ENCODE measurements around the gene RTKN.

The RTKN gene

DNA sequence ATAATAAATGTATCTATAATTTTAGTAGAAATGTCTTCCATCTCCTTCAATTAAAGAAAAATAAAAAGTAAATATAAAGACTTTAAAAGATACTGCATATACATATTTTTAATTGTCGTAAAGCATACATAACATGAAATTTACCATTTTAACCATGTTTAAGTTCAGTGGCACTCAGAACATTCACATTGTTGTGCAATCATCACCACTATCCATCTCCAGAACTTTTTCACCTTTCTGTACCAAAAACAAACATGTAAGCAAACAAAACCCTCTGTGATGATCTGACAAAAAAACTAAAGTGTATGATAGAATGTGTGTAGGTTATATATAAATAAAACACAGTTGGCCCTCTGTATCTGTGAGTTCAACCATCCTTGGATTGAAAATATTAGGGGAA is 48.2 kb downstream of the RTKN start:
- Histone ChIP-seq H3K27me3 (ENCODE audit: low read length) (no peaks in the 10 kb centered on the region), H3K4me2 (ENCODE audit: low read depth, low read length, poor library complexity, severe bottlenecking) (no peak overlapping the region), H3K9me2 (replicated peaks; ENCODE audit: insufficient read depth, low read length) (no peaks in the 10 kb centered on the region), H3K27ac (ENCODE audit: low read depth, low read length) (no peak overlapping the region), H4K20me1 (ENCODE audit: low read depth, low read length) (no peaks in the 10 kb centered on the region), H3K4me3 (ENCODE audit: insufficient read depth, low read length, poor library complexity, severe bottlenecking) (no peak overlapping the region), H3K9me3 (ENCODE audit: insufficient read depth, low read length) (no peaks in the 10 kb centered on the region), H3K79me2 (ENCODE audit: insufficient read depth, low read length) (peaks cover 30% of the 10 kb centered on the region), H3F3A (ENCODE audit: insufficient read depth) (no peaks in the 10 kb centered on the region), H3K9ac (ENCODE audit: low read length) (no peak overlapping the region), H3K36me3 (ENCODE audit: low read length) (no peaks in the 10 kb centered on the region), H2AFZ (ENCODE audit: low read depth, low read length, severe bottlenecking) (peak overlapping the region; percentile 36)
- TF ChIP-seq, protein P1, sequence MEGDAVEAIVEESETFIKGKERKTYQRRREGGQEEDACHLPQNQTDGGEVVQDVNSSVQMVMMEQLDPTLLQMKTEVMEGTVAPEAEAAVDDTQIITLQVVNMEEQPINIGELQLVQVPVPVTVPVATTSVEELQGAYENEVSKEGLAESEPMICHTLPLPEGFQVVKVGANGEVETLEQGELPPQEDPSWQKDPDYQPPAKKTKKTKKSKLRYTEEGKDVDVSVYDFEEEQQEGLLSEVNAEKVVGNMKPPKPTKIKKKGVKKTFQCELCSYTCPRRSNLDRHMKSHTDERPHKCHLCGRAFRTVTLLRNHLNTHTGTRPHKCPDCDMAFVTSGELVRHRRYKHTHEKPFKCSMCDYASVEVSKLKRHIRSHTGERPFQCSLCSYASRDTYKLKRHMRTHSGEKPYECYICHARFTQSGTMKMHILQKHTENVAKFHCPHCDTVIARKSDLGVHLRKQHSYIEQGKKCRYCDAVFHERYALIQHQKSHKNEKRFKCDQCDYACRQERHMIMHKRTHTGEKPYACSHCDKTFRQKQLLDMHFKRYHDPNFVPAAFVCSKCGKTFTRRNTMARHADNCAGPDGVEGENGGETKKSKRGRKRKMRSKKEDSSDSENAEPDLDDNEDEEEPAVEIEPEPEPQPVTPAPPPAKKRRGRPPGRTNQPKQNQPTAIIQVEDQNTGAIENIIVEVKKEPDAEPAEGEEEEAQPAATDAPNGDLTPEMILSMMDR (IDR thresholded peaks at IDR 0.05; ENCODE audit: insufficient read depth, low read length, poor library complexity, severe bottlenecking) = no peak
- TF ChIP-seq EZH2phosphoT487 (conservative IDR thresholded peaks at IDR 0.05; ENCODE audit: low read length) = no peak

GRCh38 chr2:74392449-74392743 is 49.3 kb downstream of the RTKN start:
- Histone ChIP-seq H3F3A (ENCODE audit: insufficient read depth) (no peaks in the 10 kb centered on the region), H3K9me3 (ENCODE audit: insufficient read depth, low read length) (no peaks in the 10 kb centered on the region), H3K9me2 (replicated peaks; ENCODE audit: insufficient read depth, low read length) (no peaks in the 10 kb centered on the region), H3K36me3 (ENCODE audit: low read length) (no peaks in the 10 kb centered on the region), H3K27ac (ENCODE audit: low read depth, low read length) (no peak overlapping the region), H4K20me1 (ENCODE audit: low read depth, low read length) (no peaks in the 10 kb centered on the region), H3K4me3 (ENCODE audit: insufficient read depth, low read length, poor library complexity, severe bottlenecking) (no peak overlapping the region), H2AFZ (ENCODE audit: low read depth, low read length, severe bottlenecking) (peak overlapping the region; percentile 75), H3K9ac (ENCODE audit: low read length) (peak overlapping the region; percentile 75; the same call in 1 of the 2 replicates), H3K4me2 (ENCODE audit: low read depth, low read length, poor library complexity, severe bottlenecking) (peak overlapping the region; percentile 93), H3K79me2 (ENCODE audit: insufficient read depth, low read length) (peaks cover 34% of the 10 kb centered on the region), H3K27me3 (ENCODE audit: low read length) (no peaks in the 10 kb centered on the region)
- TF ChIP-seq EZH2phosphoT487 (conservative IDR thresholded peaks at IDR 0.05; ENCODE audit: low read length) = no peak
- TF ChIP-seq, protein P1 (IDR thresholded peaks at IDR 0.05; ENCODE audit: insufficient read depth, low read length, poor library complexity, severe bottlenecking) = no peak

- Histone ChIP-seq H3K27ac (ENCODE audit: low read depth, low read length) (peak overlapping the region; percentile 66), H3K9me2 (replicated peaks; ENCODE audit: insufficient read depth, low read length) (no peaks in the 10 kb centered on the region), H3K4me3 (ENCODE audit: insufficient read depth, low read length, poor library complexity, severe bottlenecking) (peak overlapping the region; percentile 73), H4K20me1 (ENCODE audit: low read depth, low read length) (no peaks in the 10 kb centered on the region), H2AFZ (ENCODE audit: low read depth, low read length, severe bottlenecking) (peak overlapping the region; percentile 75), H3K9ac (ENCODE audit: low read length) (peak overlapping the region; percentile 75), H3K36me3 (ENCODE audit: low read length) (no peaks in the 10 kb centered on the region), H3K27me3 (ENCODE audit: low read length) (no peaks in the 10 kb centered on the region), H3K4me2 (ENCODE audit: low read depth, low read length, poor library complexity, severe bottlenecking) (peak overlapping the region; percentile 93), H3F3A (ENCODE audit: insufficient read depth) (no peaks in the 10 kb centered on the region), H3K79me2 (ENCODE audit: insufficient read depth, low read length) (peaks cover 39% of the 10 kb centered on the region), H3K9me3 (ENCODE audit: insufficient read depth, low read length) (no peaks in the 10 kb centered on the region)
- no peak for TF ChIP-seq EZH2phosphoT487 (conservative IDR thresholded peaks at IDR 0.05; ENCODE audit: low read length)
- TF ChIP-seq, protein P1 (IDR thresholded peaks at IDR 0.05; ENCODE audit: insufficient read depth, low read length, poor library complexity, severe bottlenecking) = peak; percentile 90
Observed at GRCh38 chr2:74391580-74392448, 49.9 kb downstream of the RTKN start.

Data from SU-DHL-6 (cell line).